Stimulated activated CD8-positive, alpha-beta memory T cell treated with anti-CD3 and anti-CD28 coated beads, Interleukin-2, amount 100 ng/mL, for 1 hour (primary cell): ENCODE results near the gene MAPKAPK2.

ENCODE experiments used
- DNase-seq, 2 donors: peaks; one replicate each; pipeline ENCODE4 v3.0.0-alpha.2; 2020; ENCODE audit warnings: low read depth in 2 of 2

The MAPKAPK2 gene

DNA sequence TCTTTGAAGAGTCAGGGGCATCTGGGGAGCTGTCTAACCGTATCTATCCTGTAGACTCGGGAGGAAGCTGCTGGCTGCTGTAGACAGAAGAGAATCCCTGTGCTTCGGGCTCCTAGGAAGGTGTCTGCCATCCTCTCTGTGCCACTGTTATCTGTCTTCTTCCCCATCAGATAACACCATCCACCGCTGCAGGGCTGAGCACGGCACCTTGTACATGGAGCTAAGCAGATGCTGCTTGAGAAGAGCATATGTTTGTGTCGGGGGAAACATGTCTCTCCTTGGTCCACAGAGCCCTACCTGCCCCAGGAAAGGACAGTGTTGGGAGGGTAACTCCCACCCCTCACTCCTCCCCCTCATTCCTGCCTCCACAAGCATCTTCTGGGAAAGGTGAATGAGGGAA is 1.4 kb upstream of the MAPKAPK2 start:
- no peak for DNase-seq

DNA sequence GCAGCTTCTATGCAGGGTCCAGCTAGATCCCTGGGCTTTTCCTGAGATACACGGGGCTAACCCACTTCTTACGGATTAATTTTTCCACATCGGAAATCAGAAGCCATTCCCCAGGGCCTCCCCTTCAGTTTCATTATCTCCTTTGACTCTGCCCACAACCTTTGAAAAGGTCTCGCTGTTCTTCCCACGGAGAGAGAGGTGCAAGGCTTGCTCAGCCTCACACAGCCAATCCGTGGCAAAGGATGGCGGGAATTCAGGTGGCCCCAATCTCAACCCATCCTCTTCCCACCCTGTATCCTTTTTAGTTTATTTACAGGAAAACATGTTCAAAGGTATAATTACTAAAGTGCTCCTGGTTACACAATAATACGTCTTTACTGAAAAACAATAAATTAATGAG is 702 bp upstream of the MAPKAPK2 start:
- DNase-seq: no peak

DNA sequence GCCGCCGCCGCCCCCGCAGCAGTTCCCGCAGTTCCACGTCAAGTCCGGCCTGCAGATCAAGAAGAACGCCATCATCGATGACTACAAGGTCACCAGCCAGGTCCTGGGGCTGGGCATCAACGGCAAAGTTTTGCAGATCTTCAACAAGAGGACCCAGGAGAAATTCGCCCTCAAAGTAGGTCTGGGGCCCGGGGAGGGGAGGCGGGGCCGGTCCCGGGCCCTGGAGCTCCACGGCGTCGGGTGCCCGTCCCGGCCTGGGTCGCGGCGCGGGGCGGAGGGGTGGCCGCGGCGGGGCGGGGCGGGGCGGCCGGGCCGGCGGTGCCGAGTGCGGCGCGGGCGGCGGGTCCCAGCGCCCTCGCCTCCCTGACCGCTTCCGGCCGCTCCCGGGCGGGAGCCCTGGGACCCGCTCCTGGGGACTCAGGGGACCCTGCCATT is 646 bp downstream of the MAPKAPK2 start:
- DNase-seq: peak in 1 of 2 donors; percentile 7

GRCh38 chr1:206685769-206686477 is 1.2 kb downstream of the MAPKAPK2 start:
- peak in 1 of 2 donors; percentile 18 for DNase-seq

- DNase-seq: no peak
These were observed 2.0 kb downstream of the MAPKAPK2 start for GRCh38 chr1:206686478-206687249.

DNA sequence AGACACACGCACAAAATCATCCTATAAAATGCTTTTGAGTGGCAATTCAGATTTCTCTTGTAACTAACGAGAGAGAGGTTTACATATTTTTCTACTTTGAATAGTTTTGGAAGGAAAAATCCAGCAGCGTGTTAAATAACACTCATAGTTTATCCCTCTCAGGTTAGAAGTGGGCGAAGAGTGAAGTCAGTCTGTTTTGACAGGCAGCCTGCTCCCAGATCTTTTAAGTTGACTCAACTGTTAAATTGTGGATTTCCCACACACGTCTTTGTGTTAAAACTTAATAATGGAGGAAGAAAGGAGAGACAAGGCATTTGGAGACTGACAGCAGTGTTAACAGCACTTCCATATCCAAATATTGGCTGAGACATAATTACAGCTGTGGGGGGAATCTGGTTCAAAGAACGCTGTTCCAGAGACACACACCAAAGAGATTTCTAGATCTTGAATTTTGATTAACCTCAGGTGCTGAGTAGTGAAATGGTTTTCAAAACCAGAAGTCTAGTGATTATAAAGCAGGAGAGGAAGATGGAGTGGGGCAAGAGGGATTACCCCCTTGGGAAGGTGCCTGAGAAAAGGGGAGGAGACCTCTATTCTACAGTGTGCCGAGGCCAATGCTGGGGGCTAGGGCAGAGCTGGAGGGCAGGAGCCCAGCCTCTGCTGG is 2.7 kb downstream of the MAPKAPK2 start:
- no peak for DNase-seq

- no peak for DNase-seq
These were observed 3.3 kb downstream of the MAPKAPK2 start for GRCh38 chr1:206687915-206688442.

DNA sequence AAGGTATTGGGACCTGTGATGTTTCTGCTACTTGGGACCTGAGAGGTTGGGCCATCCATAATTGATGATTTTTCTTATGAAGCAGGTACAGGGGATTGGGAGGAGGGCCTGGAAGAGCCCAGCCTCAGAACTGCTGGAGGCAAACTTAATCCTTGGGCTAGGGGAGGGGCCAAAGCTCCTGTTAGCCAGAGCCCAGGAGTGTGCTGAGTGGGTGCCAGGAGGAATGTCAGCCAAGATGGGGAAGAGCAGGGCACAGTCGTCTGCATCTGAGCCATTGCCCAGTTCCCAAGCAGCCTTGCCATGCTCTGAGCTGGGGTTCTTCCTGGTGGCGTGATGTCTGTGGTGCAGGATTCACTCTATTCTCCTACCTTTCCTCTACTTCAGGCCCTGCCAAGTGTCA is 5.8 kb downstream of the MAPKAPK2 start:
- DNase-seq: no peak

DNA sequence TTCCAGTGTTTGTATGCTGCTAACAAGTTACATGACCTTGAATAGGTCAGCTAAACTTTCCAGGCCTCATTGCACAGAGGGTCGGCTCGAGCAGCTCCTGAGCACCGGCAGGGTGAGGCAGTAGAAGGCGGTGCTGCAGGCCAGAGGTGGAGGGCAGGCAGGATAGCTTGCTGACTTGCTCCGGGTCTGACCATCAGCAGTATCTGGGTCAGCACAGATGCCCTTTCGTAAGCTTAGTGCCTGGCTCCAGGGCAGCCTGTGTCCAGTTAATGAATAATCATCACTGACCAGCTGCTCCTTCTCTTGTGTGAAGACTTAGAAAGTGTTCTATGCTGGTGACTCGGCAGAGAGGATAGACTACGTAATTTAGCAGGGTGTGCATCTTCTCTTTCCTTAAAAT is 6.9 kb downstream of the MAPKAPK2 start:
- no peak for DNase-seq

DNA sequence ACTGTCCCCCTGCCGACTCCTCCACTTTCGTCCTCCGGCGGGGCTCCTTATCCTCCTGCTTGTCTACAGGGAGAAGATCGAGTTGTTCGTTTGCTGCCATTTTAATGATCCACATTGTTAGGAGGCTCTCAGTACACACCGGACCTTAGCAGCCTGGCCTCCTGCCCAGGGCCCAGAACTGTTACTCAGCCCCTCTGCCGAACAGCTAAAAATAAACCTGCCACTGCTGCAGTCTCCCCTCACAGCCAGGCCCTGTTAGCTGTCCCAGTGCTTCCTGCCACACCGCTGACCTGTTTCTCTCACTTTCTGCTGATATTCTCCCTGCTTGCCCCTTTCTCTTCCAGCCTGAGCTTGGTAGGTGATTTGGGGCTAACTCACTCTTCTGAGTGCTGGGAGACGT is 8.3 kb downstream of the MAPKAPK2 start:
- DNase-seq: no peak

DNA sequence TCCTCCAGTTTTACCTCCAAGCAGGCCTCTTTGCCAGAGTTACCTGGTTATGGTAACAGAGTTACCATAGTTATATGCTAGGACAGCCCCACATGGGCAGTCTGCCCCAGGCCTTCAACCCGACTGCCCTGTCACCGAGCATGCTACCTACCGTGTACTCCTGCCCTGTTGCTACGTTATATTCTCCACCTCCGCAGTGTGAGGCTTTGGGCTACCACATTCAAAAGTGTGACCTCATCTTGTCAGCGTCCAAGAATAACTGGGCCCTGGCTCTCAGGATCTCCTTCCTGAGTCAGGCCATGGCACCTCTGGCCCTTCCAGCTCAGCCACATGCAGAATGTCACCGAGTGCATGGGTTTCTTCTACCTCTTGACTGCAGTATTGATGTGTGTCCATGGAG is 8.9 kb downstream of the MAPKAPK2 start:
- no peak for DNase-seq

DNA sequence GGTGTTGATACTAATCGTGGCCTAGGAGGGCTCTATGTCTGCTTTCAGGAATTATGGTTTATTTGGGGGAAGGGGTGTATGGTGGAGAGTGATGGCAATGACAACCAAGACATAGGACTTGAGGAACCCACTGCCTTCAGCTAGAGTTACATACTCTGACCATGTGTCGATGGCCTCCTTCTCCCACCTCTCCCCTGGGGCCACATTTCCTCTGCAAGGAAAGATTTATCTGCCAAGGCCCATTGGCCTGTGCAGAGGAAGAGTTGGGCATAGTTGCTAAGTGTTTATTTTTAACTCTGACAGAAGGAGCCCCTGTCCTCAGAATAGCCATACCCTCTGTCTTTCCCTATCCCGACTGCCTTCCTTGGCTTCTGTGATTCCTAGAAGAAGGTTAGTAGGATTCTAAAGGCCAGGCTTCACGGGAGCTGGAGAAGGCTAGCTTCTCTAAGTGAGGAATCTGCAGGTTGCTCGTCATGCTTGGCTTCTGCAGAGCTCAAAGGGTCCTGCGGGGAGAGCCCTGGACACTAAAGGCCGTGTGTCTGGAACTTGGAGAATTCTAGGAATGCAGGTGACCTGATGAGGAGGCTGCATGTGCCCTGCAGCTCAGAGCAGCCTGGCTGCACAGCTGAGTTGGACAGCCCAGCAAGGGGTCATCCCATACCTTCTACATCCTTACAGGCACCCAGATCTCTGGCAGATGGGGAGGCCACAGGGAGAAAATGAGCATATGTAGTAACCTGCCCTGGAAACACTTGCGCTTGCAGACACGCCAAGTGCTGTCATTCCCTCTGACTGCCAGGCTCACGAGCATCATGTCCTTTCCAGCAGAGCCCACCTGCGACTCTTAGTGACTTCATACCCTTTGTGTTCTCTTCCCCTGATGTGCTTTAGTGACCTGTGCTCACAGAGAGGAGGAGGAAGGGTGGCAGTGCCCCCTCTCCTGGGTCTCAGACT is 9.7 kb downstream of the MAPKAPK2 start:
- no peak for DNase-seq

DNA sequence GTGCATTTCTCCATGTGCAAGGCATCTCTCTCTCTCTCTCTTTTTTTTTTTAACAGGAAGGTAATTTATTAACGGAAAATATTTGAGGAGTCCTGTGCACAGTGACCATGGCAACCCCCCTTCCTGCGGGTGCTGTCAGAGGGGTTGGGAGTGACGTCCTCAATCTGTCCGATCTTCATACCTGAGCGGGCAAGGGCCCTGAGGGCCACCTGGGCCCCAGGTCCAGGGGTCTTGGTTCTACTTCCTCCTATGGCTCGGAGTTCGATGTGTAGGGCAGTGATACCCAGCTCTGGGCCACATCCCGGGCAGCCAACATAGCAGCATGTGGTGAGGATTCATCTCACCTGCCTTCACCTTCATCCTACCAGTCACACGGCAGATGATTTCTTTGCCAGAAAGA is 11.0 kb downstream of the MAPKAPK2 start:
- DNase-seq: no peak

DNA sequence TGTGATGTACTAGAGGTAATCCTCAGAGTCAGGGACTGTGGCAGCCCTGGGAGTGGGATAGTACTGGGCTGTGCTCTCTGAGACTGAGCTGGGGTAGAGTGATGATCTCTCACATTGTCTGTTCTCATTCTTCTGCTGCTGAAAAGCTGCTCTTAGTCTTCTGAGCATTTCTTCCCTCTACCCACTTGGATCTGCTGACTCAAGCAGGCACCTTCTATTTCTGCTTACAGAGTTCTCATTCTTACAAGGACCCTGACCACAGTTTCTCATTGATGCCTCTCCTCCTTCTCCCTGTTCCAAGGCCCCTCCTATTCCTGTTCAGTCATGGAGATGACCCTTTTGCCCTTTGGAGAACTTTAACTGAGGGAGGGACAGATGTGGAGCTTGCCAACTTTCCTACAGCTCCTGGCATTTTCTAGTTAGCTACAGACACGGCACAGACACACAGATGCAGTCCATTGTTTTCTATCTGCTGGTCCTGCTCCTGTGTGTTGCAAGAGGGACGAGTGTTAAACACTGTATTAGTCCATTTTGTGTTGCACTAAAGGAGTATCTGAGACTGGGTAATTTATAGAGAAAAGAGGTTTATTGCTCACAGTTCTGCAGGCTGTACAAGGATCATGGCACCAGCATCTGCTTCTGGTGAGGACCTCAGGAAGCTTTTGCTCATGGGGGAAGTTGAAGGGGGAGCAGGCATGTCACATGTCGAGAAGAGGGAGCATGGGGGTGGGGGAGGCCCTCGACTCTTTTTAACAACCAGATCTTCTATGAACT is 12.3 kb downstream of the MAPKAPK2 start:
- no peak for DNase-seq

DNA sequence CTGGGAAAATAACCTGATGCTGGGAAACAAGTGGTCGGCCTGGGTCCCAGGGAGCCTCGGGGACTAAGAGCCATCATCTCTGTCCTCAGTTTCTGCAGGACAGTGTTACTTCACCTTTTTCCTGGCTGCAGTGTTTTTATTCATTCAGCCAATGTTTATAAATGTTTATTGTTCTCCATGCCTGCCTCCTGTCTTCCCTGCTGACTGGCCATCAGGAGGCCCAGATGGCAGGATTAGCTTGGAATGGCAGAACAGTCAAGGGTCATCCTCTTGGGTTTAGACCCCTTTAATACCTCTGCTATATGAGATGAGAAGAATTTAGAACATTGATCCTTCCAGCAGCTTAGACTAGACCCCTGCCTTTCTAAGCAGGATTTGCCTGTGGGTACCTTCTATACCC is 13.3 kb downstream of the MAPKAPK2 start:
- DNase-seq: no peak

DNA sequence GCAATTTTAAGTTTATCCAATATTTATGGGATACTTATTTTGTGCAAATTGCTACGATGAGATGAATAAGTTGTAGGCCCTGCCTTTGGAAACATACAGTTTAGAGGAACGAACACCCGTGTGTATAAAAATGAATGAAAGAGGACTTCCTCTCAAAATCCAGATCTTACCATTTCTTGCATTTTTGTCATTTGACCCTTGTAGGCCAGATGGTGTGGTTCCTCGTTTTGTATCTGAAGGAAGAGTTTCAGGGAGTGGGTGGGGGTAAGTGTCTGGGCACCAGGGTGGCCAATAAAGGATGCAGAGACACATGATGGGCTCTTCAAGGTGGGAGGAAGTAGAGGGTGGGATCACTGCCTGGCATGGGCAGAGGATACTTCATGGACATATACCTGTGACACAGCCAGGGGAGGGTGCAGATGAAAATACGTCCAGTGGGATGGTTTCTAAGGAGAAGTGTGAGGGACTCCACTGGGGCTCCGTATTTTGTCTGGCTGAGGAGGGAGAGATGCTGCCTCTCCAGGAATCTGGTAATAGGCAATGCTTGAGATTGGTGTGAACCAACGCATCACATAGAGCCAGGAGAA is 14.4 kb downstream of the MAPKAPK2 start:
- no peak for DNase-seq

DNA sequence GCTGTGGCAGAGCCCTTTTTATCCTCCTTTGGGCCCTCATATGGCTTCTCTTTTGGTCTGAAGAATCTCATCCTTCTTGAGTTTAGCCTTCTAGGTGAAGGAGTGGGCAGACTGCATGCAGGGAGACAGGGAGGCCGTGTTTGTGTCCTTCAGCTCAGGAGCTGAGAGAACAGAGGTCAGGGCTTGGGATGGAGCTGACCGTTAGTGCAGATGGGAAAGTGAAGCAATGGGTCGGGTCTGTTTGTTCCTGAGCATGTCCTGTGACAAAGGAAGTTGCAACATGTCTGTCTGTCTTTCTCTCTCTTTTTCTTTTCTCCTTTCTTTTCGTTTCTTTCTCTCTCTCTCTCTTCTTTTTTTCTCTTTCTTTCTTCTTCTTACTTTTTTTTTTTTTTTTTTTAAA is 14.9 kb downstream of the MAPKAPK2 start:
- no peak for DNase-seq

- DNase-seq: no peak
These were observed 15.8 kb downstream of the MAPKAPK2 start for GRCh38 chr1:206700445-206701036.

- no peak for DNase-seq
These were observed 17.6 kb downstream of the MAPKAPK2 start for GRCh38 chr1:206702260-206702659.

DNA sequence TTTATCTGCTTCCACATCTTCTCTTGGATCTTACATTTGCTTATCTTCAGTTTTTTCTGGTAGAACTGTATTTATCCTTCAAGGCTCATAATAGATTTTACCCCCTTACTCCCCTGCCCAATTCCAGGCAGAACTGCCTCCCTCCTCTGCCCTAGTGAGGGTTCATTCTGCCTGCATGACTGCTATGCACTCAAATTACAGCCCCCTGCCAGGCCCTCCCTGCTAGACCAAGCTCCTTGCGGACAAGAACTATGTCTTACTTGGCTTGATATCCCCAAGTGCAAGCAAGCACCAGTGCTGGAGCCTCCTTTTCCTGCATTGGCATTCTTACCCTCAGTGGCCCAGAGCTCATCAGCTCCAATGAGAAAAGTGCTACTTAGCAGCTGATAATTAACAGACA is 18.1 kb downstream of the MAPKAPK2 start:
- no peak for DNase-seq
